Activated CD8-positive, alpha-beta memory T cell treated with anti-CD3 and anti-CD28 coated beads, Interleukin-2, amount 50 U/mL, for 1 hour (primary cell): ENCODE measurements around the gene PEX11A.
"Not testable (repeated sequence)": the region's sequence is repeated elsewhere in the genome, so short reads cannot be mapped to it uniquely, and the experiment has no call there.

Source experiments
- DNase-seq: peaks from one replicate; pipeline ENCODE4 v3.0.0-alpha.2; 2020; ENCODE audit errors: extremely low read depth

PEX11A gene, protein sequence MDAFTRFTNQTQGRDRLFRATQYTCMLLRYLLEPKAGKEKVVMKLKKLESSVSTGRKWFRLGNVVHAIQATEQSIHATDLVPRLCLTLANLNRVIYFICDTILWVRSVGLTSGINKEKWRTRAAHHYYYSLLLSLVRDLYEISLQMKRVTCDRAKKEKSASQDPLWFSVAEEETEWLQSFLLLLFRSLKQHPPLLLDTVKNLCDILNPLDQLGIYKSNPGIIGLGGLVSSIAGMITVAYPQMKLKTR

DNA sequence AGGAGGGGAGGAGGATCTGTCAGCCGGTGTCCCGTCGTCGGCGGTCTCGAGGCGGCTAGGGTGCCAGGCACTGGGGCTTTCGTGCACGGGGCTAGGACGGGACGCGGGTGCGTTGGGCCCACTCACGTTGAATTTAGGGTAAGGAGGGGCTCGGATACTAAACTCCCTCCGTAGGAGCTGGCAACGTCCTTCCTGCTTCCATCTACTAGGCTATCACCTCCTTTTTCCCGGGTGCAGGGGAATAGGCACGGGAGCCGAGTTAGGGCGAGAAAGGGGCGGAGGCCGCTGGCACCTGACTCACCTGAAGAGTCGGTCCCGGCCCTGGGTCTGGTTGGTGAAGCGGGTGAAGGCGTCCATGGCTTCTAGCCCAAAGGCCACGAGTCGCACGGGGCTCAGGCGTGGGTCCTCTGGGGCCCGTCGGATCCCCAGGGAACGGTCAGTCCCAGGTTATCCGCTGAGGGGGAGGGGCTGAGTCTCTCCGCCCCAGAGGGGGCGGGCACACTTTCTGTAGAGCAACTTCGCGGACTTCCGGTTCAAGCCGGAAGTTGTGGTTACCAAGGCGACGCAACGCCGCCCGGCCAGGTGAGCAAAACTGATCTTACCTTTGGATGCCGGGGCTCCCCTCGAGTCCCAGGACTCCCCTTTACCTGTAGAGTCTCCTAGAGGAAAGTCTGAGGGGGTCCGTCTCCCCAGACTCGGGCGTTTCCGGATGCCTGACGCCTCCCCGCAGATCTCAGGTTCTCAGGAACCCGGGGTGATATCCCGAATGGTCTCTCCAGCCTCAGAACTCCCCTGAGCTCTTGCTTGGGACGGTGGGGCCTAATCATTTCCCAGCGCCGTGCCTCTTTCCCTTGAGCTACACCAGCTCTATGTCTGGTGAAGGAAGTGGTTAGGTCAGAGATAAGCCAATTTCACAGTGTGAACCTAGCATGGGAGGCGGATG lies at the start of gene PEX11A, which contains the start of gene WDR93:
Gene PEX11A (minus strand): TSS at position 479 of the 943 bp plus-strand sequence. CDS start 122 bp downstream, at position 357.
Gene WDR93 (plus strand): TSS at position 536 of the 943 bp plus-strand sequence. CDS start 10,936 bp downstream, outside the sequence.
- DNase-seq: peak; percentile 25

DNA sequence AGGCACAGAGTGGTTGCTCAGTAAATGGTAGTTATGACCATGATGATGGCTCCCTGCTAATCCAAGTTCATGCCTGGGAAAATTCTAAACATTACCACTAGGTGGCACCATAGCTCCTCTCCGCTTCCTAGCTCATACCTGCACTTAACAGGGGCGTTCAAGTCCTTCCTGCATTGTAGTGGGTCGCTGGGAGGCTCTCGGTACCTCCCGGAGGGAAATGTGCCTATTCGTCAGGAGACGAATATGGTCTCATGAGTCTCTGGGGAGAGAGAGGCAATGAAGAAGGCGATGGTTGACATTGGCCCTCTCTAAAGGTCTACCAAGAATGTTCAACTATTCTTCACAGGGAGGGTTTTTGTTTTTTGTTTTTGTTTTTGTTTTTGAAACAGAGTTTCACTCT lies 49.6 kb upstream of the PEX11A start:
- DNase-seq: peak; percentile 25

DNA sequence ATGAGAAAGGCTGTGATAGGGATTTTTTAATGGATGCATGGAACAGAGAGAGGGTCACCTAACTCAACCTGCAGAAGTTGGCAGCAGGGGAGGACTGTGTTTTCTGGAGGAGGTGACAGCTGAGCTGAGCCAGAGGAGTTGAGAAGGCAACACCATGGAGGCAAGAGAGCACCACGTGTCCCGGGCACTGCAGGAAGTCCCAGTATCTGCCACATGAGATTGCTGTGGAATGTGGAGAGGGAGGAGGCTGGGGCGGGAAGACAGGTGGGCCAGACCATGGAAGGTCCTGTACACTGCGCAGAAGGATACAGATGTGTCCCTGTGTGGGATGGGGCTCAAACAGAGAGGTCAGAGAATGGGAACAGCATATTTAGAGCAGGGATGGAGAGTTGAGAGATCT lies 45.2 kb upstream of the PEX11A start:
- DNase-seq: no peak

DNA sequence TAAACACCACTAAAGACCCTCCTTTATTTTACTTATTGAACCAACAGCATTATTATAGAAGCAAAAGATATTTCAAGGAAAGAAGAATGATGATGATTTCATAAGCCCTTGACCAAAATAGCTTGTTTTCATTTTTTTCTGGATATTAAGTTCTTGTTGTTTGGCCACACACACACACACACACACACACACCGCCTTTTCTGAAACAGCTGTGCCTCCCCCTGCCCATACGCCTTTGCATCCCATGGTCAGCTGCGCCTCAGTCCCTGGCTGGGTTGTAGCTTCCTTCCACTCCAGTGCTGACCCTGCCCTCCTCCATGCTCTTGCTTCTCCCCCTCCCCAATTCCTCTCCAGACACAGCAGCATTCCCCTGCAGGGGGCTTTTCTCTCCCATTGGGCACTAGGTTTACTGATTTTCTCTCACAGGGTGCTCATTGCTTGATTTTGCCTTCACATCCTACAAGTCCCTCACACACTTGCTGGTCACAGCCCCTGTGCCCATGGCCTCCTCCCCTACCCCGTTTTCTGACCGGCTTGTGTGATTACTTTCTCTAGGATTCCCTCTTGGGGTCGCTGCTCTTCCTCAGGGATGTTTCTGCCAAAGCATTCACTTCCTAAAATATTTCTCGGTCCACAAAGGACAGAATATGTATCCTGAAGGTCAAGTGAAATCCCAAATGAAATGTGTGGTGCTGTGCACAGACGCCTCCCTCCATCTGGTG lies 42.1 kb upstream of the PEX11A start:
- no peak for DNase-seq

DNA sequence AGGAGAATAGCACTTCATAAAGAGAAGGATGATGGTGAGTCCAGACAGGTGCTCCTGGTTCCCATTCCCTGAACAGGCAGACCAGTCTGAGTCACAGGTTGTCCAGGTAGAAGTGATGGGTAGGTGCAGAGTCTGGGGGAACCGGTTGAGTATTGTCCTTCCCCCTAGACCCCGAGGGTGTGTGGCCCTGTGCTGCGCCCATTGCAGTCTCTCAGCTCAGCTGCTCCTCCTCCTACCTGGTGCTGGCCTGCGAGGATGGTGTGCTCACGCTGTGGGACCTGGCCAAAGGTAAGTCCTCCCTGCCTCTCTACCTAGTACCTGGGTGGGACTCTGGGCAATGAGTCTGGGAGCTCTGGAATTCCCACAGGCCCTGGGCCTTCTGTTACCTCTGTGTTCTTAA lies 40.7 kb upstream of the PEX11A start:
- DNase-seq: no peak

DNA sequence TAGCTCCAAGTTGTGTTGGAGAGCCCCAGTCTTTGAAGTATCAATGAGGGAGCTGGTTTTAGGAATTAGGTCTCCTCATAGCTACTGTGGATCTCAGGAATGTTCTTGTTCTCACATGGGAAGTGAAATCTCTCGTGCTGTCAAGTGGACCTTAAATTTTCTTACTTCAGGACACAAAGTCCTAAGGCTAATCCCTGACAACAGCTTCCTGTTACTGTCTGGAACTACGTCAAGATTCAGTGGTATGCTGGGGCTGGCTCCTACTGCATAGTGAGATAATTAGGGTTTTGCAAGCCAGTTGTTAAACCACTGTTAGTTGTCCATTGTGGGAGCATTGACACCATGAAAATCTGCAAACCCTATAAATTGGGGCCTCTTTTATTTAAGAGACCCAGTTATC lies 37.7 kb upstream of the PEX11A start:
- DNase-seq: no peak

DNA sequence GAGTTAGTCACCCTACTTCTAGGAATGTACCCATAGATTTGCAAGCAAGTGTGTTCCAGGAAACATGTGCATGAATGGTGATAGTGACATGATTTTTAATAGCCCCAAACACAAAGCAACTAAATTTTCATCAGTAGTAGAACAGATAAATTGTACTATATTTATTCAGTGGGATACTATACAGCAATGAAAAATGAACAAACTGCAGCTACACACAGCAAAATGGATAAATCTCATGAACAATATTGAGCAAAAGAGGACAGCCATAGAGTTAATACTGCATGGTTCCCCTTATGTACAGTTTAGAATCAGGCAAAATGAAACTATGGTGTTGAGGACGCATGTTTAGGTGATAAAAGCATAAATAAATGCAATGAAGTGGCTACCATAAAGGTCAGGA lies 34.5 kb upstream of the PEX11A start:
- DNase-seq: no peak

DNA sequence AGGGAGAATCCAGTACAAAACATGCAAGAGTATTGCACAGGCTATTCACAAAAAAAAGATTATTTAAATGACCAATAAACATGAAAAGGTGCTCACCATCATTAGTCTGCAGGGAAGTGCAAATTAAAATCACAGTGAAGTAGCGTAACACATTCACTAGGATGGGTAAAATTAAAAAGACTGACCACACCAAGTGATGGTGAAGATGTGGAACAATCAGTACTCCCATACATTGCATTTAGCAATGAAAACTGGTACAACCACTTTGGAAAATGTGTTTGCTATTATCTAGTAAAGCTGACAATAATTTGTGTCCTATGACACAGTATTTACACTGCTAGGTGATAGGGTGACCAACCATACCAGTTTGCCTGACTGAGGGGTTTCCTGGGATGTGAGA lies 34.1 kb upstream of the PEX11A start:
- DNase-seq: no peak

DNA sequence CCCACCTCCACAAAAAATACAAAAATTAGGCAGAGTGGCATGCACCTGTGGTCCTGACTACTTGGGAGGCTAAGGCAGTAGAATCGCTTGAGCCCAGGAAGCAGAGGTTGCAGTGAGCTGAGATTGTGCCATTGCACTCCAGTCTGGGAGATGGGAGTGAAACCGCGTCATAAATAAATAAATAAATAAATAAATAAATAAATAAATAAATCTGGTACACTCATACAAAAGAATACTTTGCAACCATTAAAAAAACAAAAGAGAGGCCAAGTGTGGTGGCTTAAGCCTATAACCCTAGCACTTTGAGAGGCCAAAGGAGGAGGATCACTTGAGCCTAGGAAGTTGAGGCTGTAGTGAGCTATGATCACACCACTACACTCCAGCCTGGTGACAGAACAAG lies 32.5 kb upstream of the PEX11A start:
- no peak for DNase-seq

DNA sequence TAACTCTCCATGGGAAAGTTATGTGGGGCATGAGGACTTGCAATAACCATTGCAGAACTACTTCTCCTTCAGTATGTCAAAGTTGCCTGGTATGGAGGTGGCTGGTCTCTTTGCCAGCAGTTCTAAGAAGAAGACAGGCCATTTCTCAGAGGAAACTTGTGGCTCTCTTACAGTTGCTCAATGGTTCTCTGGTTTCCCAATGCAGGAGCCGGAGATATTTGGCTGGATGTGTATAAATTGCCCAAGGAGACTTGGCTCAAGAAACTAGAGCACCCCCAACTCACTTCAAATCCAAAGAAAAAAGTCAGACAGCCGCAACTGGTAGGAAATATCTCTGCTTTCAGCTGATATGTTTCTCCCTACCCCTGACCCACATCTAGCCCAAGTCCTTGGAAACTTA lies 24.2 kb upstream of the PEX11A start:
- DNase-seq: no peak

DNA sequence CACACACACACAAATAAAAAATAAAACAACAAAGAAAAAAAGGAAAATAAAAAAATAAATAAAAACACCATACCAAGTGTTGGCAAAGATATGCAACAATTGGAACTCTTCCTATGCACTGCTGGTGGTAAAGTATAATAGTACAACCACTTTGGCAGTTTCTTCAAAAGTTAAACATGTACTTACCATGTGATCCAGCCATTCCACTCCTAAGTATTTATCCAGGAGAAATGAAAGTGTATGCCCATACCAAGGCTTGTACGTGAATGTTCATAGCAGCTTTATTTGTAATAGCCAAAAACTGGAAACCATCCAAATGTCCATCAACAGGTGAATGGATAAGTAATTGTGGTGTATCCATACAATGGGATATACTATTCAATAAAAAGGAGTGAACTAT lies 17.0 kb upstream of the PEX11A start:
- no peak for DNase-seq

DNA sequence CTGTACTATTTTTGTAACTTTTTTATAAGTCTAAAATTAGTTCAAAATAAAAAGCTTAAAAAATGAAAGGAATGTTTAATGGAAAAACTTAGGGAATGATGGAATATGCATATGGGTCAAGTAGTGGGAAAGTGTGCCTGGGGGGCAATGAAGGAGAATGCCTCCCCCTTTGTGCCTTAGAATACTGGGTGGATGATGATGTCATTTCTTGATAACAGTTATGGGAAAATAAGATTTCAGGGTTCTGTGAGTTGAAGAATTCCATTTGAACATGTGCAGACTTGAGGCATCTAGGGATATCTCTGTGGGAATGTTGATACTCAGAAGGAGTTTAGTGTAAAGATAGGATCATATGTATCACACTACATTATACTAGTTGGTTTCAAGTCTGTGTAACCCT lies 13.9 kb upstream of the PEX11A start:
- no peak for DNase-seq

DNA sequence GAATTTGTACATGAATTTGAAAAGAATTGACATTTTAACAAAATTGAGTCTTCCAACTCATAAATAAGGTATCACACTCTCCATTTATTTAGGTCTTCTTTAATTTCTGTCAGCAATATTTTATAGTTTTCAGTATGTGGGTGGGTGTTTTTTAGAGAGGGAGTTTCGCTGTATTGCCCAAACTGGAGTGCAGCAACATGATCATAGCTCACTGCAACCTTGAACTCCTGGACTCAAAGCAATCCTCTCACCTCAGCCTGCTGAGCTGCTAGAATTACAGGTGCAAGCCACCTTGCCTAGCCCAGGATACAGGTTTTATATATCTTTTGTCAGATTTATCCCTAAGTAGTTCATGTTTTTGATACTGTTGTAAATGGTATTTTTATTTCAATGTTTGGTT lies 4.6 kb upstream of the PEX11A start:
- no peak for DNase-seq

DNA sequence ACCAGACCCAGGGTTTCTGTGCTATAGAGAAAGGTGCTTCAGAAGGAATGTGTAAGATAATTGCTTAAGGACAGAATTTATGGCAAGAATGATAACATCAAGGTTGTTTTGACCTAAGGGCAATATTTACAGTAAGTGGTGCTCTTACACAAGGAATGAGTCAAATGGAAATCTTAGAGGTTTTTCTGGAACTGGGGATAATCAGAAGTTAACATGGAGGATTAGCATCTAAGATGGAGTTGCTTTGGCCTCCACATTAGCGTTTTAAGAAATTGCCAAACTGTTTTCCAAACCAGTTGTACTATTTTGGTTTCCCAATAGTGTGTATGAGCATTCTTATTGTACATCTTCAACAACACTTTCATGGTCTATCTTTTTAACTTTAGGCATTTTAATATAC lies 3.1 kb upstream of the PEX11A start:
- no peak for DNase-seq

DNA sequence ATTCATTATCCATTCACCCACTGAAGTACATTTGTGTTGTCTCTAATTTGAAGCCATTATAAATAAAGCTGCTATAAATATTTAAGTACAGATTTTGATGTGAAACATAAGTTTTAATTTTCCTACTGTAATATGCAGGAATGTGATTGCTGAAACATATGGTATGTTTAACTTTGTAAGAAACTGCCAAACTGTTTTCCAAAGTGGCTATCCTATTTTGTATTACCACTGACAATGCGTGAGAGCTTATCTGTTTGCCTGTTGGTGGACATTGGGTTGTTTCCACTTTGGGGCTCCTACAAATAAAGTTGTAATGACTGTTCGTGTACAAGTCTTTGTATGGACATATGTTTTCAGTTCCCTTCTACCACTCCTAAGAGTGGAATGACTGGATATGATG lies 2.5 kb upstream of the PEX11A start:
- no peak for DNase-seq

DNA sequence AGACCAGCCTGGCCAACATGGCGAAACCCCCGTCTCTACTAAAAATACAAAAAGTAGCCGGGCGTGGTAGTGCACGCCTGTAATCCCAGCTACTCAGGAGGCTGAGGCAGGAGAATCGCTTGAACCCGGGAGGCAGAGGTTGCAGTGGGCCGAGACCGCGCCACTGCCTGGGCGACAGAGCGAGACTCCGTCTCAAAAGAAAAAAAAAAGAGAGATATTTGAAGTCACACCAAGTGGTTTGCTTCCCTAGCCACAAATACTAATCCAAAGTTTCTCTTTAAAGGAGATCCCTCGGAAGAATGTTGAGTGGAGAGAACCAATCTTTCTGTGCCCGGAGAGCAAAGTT lies 651 bp downstream of the PEX11A start:
- DNase-seq: not testable (repeated sequence)

DNA sequence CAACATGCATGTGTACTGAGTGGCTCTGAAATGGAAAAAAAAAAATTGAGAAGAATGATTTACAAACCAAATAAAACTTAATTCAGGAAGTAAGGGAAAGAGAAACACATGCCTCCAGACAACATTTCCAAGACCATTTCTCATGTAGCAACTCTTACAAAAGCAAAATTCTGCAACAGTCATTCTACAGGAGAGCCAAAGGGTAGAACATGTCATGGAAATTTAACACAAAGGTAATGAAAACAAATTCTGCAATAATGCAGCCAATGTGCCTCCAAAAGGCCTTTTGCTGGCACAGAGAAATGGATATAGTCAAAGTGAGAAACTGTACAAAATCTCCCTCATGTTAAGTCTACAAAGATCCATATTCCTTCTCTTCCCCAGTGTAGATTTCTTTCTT lies 4.0 kb downstream of the PEX11A start:
- DNase-seq: no peak

DNA sequence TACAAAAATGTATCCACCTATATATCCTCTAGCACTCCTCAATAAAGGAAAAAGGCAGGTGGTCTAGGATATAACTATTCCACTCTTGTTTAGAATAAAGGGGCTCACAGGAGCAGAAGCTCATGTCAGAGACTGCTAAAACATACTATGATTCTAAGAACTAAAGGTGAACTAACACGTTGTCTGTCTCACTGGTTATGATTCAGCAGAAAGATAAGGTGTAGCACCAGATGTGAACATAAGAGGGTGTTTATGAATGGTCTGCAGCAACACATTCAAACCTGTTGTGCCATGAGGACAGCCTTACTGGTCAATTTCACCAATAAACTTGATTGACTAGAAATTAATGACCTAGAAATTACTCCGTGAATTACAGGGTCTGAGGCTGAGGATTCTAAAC lies 4.6 kb downstream of the PEX11A start:
- no peak for DNase-seq

DNA sequence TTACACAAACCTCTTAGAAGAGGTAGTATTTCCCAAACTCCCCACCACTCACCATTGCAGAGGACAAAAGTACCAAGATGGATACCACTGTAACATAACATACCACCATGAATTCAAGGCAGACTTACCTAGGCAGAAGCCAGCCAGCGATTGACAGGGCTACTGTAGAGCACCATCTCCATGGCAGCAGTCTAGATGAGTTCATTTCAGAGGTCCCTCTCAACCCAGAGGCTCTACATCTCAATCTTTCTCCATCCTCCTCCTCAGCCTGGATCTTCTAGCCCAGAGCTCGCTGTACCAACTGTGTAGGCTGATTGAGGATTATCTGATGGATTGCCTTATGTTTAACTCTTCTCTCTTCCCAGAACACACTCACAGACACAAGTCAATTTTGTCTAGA lies 9.4 kb downstream of the PEX11A start:
- DNase-seq: no peak

DNA sequence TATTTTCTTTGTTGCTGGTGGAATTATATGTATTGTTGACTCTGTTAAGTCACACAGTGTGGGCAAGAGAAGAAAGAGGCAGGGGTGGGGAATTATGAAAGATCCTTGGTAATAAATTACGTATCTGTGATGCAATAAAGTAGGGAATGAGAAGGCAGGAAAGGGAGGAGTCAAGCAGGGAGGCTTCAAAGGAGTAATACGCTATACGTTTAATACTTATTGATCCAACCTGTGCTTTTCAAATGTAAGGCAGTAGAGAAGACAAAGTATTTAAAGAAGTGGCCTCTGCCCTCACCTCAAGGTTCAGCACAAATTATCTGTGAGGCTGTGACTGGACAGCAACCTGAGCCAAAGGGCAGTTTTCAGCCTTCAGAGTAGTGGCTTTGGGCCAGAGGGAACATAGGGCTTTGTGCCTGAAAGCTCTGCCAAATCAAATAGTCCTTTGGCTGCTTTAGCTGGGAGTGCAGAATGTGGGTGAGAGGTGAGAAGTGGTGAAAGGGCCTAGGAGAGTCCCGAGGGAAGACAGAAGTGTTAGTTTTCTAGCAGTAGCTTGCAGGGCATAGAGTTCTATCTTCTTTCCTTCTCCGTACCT lies 10.2 kb downstream of the PEX11A start:
- no peak for DNase-seq

DNA sequence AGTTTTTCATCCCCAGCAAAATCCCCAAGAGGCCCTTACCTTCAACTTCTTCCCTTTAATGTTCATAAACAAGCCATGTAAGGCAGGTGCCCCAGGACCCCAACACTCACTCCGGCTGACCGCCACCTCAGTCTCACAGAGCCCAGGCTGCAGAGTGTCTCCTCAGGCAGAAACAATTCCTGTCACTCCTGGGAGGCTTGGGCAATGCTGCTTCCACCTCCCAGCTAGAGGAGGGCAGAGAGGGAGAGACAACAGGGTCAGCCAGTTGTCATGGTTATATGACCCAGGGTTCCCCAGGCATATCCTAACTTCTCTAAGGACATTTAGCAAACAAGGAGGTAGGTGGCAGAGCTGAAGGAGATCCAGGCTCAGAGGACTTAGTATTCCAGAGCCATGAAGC lies 11.3 kb downstream of the PEX11A start, which contains the start of gene PLIN1:
Gene PLIN1 (minus strand): TSS at position 156 of the 400 bp plus-strand sequence. CDS start 1,878 bp downstream, outside the sequence.
- DNase-seq: no peak

DNA sequence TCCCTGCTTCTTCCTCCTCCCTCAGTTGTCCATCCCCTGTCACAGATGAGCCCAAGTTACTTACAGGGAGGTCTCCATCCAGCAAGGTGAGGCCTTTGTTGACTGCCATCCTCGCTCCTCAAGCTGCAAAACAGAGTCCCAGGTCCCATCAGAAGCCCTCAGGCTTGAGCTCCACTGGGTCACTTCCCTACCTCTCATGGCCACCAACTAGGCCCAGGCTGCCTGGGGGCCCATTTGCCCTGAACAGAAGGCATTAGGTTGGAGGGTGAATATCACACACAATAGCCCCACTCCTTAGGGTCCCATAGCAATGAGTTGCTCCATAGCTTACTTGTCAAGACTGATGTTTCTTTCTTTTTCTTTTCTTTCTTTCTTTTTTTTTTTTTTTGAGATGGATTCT lies 13.2 kb downstream of the PEX11A start:
- no peak for DNase-seq
